KOPT-K1 (cell line): ENCODE results near the gene SIX5.

Experiments used
- H3K27ac ChIP-seq: fragments of 200-600 bp; sonication (generic); 2 replicates; pipeline ENCODE4 v1.5.1; 2016; ENCODE audit warnings: antibody characterized with exemption, mild to moderate bottlenecking, low read depth, low read length; ENCODE audit not compliant: poor library complexity, severe bottlenecking
- H3K36me3 ChIP-seq: fragments of 200-600 bp; sonication (generic); 2 replicates; pipeline ENCODE4 v1.5.1; 2017; ENCODE audit warnings: antibody characterized with exemption, mild to moderate bottlenecking, low read length, moderate library complexity; ENCODE audit not compliant: insufficient read depth
- H3K9me3 ChIP-seq: fragments of 200-600 bp; sonication (generic); 2 replicates; pipeline ENCODE4 v1.5.1; 2017; ENCODE audit warnings: antibody characterized with exemption, low read length, mild to moderate bottlenecking; ENCODE audit not compliant: insufficient read depth, poor library complexity, severe bottlenecking

The SIX5 gene

GRCh38 chr19:45771311-45771933 lies 2.4 kb upstream of the SIX5 start:
- Histone ChIP-seq H3K27ac (no peak overlapping the region), H3K9me3 (no peaks in the 10 kb centered on the region), H3K36me3 (no peaks in the 10 kb centered on the region)

GRCh38 chr19:45770192-45771101 lies 1.4 kb upstream of the SIX5 start:
- no peaks in the 10 kb centered on the region for H3K9me3 ChIP-seq
- no peaks in the 10 kb centered on the region for H3K36me3 ChIP-seq
- peak overlapping the region; percentile 32 for H3K27ac ChIP-seq

- peak overlapping the region; percentile 32 for H3K27ac ChIP-seq
- no peaks in the 10 kb centered on the region for H3K9me3 ChIP-seq
- no peaks in the 10 kb centered on the region for H3K36me3 ChIP-seq
Measured at GRCh38 chr19:45769821-45770191, 754 bp upstream of the SIX5 start.

GRCh38 chr19:45768655-45768983 lies 433 bp downstream of the SIX5 start:
- Histone ChIP-seq H3K9me3 (no peaks in the 10 kb centered on the region), H3K27ac (peak overlapping the region; percentile 57), H3K36me3 (no peaks in the 10 kb centered on the region)

- Histone ChIP-seq H3K9me3 (no peaks in the 10 kb centered on the region), H3K36me3 (no peaks in the 10 kb centered on the region), H3K27ac (peak overlapping the region; percentile 57)
Measured at GRCh38 chr19:45767881-45768654, 984 bp downstream of the SIX5 start.

GRCh38 chr19:45767410-45767880 lies 1.6 kb downstream of the SIX5 start:
- Histone ChIP-seq H3K36me3 (no peaks in the 10 kb centered on the region), H3K27ac (no peak overlapping the region), H3K9me3 (no peaks in the 10 kb centered on the region)

- no peak overlapping the region for H3K27ac ChIP-seq
- H3K9me3 ChIP-seq: no peaks in the 10 kb centered on the region
- no peaks in the 10 kb centered on the region for H3K36me3 ChIP-seq
Measured at GRCh38 chr19:45766869-45767346, 2.1 kb downstream of the SIX5 start.

- Histone ChIP-seq H3K9me3 (no peaks in the 10 kb centered on the region), H3K27ac (no peak overlapping the region), H3K36me3 (no peaks in the 10 kb centered on the region)
Measured at GRCh38 chr19:45766296-45766868, 2.7 kb downstream of the SIX5 start.

- Histone ChIP-seq H3K36me3 (no peaks in the 10 kb centered on the region), H3K9me3 (no peaks in the 10 kb centered on the region), H3K27ac (no peak overlapping the region)
Measured at GRCh38 chr19:45765702-45766295, 3.3 kb downstream of the SIX5 start.

GRCh38 chr19:45764945-45765701 lies 3.9 kb downstream of the SIX5 start:
- no peaks in the 10 kb centered on the region for H3K36me3 ChIP-seq
- H3K9me3 ChIP-seq: no peaks in the 10 kb centered on the region
- no peak overlapping the region for H3K27ac ChIP-seq

- Histone ChIP-seq H3K9me3 (no peaks in the 10 kb centered on the region), H3K27ac (no peak overlapping the region), H3K36me3 (no peaks in the 10 kb centered on the region)
Measured at GRCh38 chr19:45764475-45764874, 4.6 kb downstream of the SIX5 start.

- no peaks in the 10 kb centered on the region for H3K36me3 ChIP-seq
- no peaks in the 10 kb centered on the region for H3K9me3 ChIP-seq
- H3K27ac ChIP-seq: no peak overlapping the region
Measured at GRCh38 chr19:45763691-45764294, 5.3 kb downstream of the SIX5 start.

- no peaks in the 10 kb centered on the region for H3K36me3 ChIP-seq
- no peak overlapping the region for H3K27ac ChIP-seq
- H3K9me3 ChIP-seq: no peaks in the 10 kb centered on the region
Measured at GRCh38 chr19:45762870-45763631, 6.0 kb downstream of the SIX5 start.
